Measurements from ENCODE around the gene ZNF428.
A peak's percentile ranks its signal among the peaks of the same experiment; 100 is the strongest.
"Not testable (repeated sequence)": the region's sequence is repeated elsewhere in the genome, so short reads cannot be mapped to it uniquely, and the experiment has no call there.

Gene ZNF428

GRCh38 chr19:43619262-43620060 is at the start of gene ZNF428:
TSS of gene ZNF428 (minus strand) at chr19:43619629. CDS start at chr19:43614304, 5,325 bp downstream.
- peak; percentile 92 for DNase-seq (ENCODE audit: low spot score)

GRCh38 chr19:43668406-43669109 is 49.1 kb upstream of the ZNF428 start:
- peak; percentile 94 for DNase-seq (ENCODE audit: low spot score)

- no peak for DNase-seq (ENCODE audit: low spot score)
These were observed 48.5 kb upstream of the ZNF428 start for GRCh38 chr19:43667876-43668405.

- no peak for DNase-seq (ENCODE audit: low spot score)
These were observed 47.9 kb upstream of the ZNF428 start for GRCh38 chr19:43667126-43667875.

GRCh38 chr19:43664018-43664417 is 44.6 kb upstream of the ZNF428 start:
- DNase-seq (ENCODE audit: low spot score) = no peak

- no peak for DNase-seq (ENCODE audit: low spot score)
These were observed 43.1 kb upstream of the ZNF428 start for GRCh38 chr19:43662487-43662886.

- DNase-seq (ENCODE audit: low spot score) = no peak
These were observed 41.5 kb upstream of the ZNF428 start for GRCh38 chr19:43660971-43661360.

GRCh38 chr19:43660301-43660970 is 41.0 kb upstream of the ZNF428 start:
- DNase-seq (ENCODE audit: low spot score) = no peak

- DNase-seq (ENCODE audit: low spot score) = no peak
These were observed 39.1 kb upstream of the ZNF428 start for GRCh38 chr19:43658494-43658893.

- DNase-seq (ENCODE audit: low spot score) = no peak
These were observed 38.6 kb upstream of the ZNF428 start for GRCh38 chr19:43658001-43658400.

- no peak for DNase-seq (ENCODE audit: low spot score)
These were observed 37.0 kb upstream of the ZNF428 start for GRCh38 chr19:43656436-43656835.

- DNase-seq (ENCODE audit: low spot score) = no peak
These were observed 33.1 kb upstream of the ZNF428 start for GRCh38 chr19:43652546-43652874.

GRCh38 chr19:43651758-43652545 is 32.5 kb upstream of the ZNF428 start:
- peak; percentile 57 for DNase-seq (ENCODE audit: low spot score)

GRCh38 chr19:43650276-43650675 is 30.8 kb upstream of the ZNF428 start:
- DNase-seq (ENCODE audit: low spot score) = not testable (repeated sequence)

GRCh38 chr19:43649514-43649913 is 30.1 kb upstream of the ZNF428 start:
- DNase-seq (ENCODE audit: low spot score) = no peak

GRCh38 chr19:43648633-43649032 is 29.2 kb upstream of the ZNF428 start:
- DNase-seq (ENCODE audit: low spot score) = no peak

- no peak for DNase-seq (ENCODE audit: low spot score)
These were observed 24.8 kb upstream of the ZNF428 start for GRCh38 chr19:43644181-43644580.

GRCh38 chr19:43643326-43643725 is 23.9 kb upstream of the ZNF428 start:
- DNase-seq (ENCODE audit: low spot score) = no peak

GRCh38 chr19:43642531-43642930 is 23.1 kb upstream of the ZNF428 start:
- DNase-seq (ENCODE audit: low spot score) = no peak

GRCh38 chr19:43641333-43641732 is 21.9 kb upstream of the ZNF428 start:
- no peak for DNase-seq (ENCODE audit: low spot score)

- no peak for DNase-seq (ENCODE audit: low spot score)
These were observed 21.0 kb upstream of the ZNF428 start for GRCh38 chr19:43640424-43640757.
